Neuron (in vitro differentiated cells): ENCODE results near the gene CCNL1.

Experiments
- H2AFZ ChIP-seq: one replicate; pipeline ENCODE4 v1.6.1; 2013; ENCODE audit warnings: low read depth, mild to moderate bottlenecking, inconsistent platforms, low read length, moderate library complexity
- H3K27me3 ChIP-seq: one replicate; pipeline ENCODE4 v1.6.1; 2013; ENCODE audit warnings: low read length; ENCODE audit not compliant: insufficient read depth
- H3K36me3 ChIP-seq: one replicate; pipeline ENCODE4 v1.6.1; 2013; ENCODE audit warnings: low read length; ENCODE audit not compliant: insufficient read depth
- H3K4me1 ChIP-seq: one replicate; pipeline ENCODE4 v1.6.1; 2013; ENCODE audit warnings: low read length; ENCODE audit not compliant: insufficient read depth
- H3K4me3 ChIP-seq: 2 replicates; pipeline ENCODE4 v1.5.1; 2013; ENCODE audit warnings: mild to moderate bottlenecking, low read length, moderate library complexity
- H3K9me3 ChIP-seq: one replicate; pipeline ENCODE4 v1.6.1; 2013; ENCODE audit warnings: low read length

The CCNL1 gene

DNA sequence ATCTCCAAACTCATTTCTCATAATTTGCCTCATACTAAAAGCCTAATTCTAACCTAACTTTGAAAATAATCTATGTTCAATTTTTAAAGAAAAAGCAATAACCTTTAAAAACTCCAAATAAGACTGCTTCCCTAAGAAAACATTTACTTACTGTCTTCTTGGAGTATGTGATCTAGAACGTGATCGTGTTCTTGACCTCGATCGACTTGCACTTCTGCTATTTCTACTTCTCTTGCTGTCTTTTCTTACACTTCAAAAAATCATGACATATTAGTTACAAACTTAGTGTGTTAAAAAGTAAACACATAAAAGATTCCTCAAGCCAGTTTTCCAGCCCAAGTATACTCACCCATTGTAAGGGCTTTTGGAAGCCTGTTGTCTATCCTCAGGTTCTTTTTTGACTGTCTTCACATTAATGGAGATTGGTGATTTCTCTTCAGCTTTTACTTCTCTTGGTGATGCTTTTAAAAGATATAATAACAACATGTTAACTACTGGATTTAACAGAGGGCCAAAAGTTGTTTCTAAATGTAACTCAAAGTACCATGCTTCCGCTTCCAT lies 10.7 kb downstream of the CCNL1 start:
- peaks cover 98% of the 10 kb centered on the region for H3K36me3 ChIP-seq
- H3K27me3 ChIP-seq, result no peaks in the 10 kb centered on the region
- no peak overlapping the region for H2AFZ ChIP-seq
- H3K4me1 ChIP-seq, result no peaks in the 10 kb centered on the region
- no peak overlapping the region for H3K4me3 ChIP-seq
- H3K9me3 ChIP-seq, result no peaks in the 10 kb centered on the region

DNA sequence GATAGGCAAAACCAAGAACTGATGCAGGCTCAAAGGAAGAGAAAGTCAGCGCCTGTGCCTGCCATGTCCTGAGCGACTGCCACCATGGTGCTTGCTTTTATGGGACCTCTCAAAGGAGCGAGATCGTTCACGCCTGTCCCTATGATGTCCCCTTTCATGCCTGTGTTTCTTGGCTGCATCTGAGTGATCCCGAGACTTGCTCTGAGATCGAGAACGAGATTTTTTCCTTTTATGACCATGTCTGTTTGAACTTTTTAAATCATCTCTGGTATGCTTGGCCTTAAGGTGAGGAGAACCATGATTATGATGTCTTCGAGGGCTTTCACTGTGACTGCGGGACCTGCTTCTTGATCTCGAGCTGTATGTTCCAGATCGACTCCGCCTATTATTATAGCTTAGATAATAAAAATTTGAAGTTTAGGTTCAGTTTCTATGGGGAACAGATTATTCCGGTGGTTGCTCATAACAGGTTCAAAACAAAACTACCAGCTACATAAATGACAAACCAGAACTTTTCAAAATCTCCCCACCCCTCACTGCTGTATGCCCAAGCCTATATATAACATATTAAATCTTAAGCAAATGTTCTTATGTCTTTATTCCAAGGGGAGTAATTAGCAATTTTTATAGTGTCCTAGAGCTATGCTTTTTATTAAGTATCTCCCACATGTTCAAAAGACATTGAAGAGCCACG lies 11.6 kb downstream of the CCNL1 start:
- Histone ChIP-seq H3K27me3 (no peaks in the 10 kb centered on the region), H3K4me1 (no peaks in the 10 kb centered on the region), H2AFZ (no peak overlapping the region), H3K9me3 (no peaks in the 10 kb centered on the region), H3K36me3 (peaks cover 98% of the 10 kb centered on the region), H3K4me3 (no peak overlapping the region)

DNA sequence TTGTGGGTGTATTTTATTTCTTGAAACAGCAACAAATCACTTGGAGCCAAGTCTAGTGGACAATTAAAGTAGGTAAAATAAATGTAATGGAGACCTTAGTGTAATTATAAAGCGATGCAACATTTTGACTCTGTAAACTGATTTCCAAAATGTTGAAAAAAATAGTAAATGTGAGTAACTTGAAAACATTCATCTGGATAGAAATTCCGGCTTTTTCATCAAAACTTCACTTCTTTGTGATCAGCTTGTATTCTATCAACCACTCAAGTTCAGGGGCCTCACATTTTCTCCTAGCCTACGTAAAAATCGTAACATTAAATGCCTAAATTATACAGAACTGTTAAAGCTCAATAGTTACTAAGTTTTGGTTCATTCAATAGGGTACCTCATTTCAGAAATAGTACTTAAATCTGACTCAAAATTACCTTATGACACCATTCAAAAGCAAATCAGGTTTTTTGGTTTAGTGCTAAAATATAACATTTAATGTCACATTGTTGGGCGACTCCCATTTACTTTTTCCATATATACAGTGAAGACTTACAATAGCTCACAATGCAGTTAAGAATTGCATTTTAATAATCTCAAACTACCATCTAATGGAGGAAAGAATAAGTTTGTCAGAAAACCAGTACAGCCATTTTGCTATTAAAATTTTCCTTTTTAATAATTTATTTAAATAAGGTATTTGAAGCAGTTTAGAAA lies 12.7 kb downstream of the CCNL1 start:
- Histone ChIP-seq H2AFZ (no peak overlapping the region), H3K4me1 (no peaks in the 10 kb centered on the region), H3K36me3 (peaks cover 94% of the 10 kb centered on the region), H3K27me3 (no peaks in the 10 kb centered on the region), H3K4me3 (no peak overlapping the region), H3K9me3 (no peaks in the 10 kb centered on the region)

DNA sequence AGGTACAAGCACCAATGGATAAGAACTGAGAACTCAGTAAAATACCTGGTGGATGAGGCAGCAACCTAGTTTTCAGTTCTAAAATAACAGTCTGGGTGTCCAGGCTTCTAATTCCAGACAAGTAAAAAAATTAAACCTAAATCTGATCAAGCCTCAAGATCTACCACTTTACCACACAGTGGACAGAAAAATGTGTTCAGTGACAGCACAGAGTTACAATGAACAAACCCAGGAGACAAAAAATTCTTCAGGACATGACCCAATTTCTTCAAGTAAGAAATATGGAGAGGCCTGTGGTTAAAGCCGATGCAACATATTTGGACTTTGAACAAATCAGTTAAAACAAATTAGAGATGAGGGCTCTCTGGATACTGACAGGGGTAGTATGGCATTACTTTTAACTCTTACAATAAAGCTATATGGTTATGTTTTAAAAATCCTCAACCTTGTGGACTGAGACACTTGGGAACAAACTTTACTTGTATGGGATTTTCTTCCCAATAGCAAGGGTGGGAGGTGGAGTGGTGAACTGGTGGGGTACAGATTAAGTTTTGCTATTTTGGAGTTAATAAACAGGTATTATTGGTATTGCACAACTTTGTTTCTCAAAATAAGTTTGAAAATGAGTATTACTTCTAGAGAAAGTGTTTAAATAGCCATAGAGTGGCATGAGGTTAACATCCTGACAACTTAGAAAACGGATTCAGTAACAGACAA lies 14.2 kb downstream of the CCNL1 start:
- H3K9me3 ChIP-seq, result no peaks in the 10 kb centered on the region
- H3K36me3 ChIP-seq, result peaks cover 82% of the 10 kb centered on the region
- no peaks in the 10 kb centered on the region for H3K4me1 ChIP-seq
- H3K4me3 ChIP-seq, result no peak overlapping the region
- H3K27me3 ChIP-seq, result no peaks in the 10 kb centered on the region
- no peak overlapping the region for H2AFZ ChIP-seq

DNA sequence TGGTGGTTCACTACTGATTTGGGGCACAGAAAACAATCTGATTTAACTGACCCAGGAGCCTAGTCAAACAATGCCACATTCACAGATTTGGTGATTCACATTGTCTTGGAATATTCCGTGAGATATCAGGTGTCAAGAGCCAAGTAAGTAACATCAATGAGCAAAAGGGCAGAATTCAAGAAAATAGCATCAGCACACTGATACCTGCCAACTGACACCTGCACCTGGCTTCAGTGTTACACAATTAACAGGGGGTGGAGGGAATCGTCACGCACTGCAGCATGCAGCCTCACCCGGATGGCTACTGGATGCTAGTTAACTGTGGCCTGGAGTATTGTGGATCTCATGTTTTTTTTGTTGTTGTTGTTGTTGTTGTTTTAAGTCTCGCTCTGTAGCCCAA lies 17.6 kb downstream of the CCNL1 start:
- Histone ChIP-seq H2AFZ (no peak overlapping the region), H3K27me3 (no peaks in the 10 kb centered on the region), H3K4me3 (no peak overlapping the region), H3K4me1 (no peaks in the 10 kb centered on the region), H3K9me3 (peaks cover 2% of the 10 kb centered on the region), H3K36me3 (peaks cover 52% of the 10 kb centered on the region)

DNA sequence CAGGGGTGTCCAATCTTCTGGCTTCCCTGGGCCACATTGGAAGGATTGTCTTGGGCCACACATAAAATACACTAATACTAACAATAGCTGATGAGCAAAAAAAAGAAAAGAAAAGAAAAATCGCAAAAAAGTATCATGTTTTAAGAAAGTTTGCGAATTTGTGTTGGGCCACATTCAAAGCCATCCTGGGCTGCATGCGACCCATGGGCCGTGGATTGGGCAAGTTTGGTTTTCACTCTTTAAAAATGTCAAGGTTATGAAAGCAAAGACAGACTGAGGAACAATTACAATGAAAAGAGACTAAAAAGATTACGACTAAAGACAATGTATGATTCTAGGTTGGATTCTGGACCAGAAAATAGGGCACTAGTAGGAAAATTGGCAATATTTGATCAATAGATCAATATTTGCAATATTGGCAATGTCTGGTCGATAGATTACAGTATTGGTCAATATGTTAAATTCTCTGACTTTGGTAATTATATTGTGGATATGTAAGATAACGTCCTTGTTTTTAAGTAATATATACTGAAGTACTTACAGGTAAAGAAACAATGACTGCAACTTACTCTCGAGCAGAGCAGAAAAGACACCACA lies 19.9 kb downstream of the CCNL1 start:
- Histone ChIP-seq H3K36me3 (peaks cover 30% of the 10 kb centered on the region), H3K4me3 (no peak overlapping the region), H2AFZ (no peak overlapping the region), H3K9me3 (peaks cover 2% of the 10 kb centered on the region), H3K27me3 (no peaks in the 10 kb centered on the region), H3K4me1 (peaks cover 3% of the 10 kb centered on the region)

DNA sequence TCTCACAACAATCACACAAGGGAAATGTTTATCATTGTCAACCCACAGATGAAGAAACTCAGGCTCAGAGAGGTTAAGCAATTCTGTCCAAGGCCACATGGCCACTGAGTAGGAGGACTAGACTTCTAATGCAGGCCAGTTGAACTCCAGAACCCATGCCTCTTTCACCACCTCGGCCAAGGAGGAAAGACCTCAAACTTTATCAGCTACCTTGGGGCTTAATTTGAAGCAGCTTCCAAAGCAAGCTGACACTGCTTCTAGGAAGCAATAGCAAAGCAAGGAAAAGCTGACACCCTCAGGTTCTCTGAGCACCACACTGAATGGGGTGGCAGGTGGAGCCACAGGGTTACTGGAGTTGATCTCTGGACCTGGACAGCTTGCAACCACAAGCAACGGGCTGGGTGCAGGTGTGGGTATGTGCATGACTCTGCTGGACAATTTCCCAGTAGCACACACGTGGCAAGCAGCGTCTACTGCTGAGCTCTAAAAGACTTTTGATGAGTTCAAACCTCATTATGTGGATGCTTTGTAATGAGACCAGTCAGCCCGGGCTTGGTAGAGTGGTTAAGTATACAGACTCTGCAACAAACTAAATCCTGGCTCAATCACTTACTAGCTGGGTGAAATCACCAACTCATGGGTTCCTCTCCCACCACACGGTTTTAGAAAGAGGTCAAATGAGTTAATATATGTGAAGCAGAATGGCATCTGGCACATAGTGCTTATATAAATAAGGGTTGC lies 23.1 kb downstream of the CCNL1 start:
- H3K36me3 ChIP-seq, result peaks cover 4% of the 10 kb centered on the region
- H3K27me3 ChIP-seq, result no peaks in the 10 kb centered on the region
- H3K9me3 ChIP-seq, result peaks cover 2% of the 10 kb centered on the region
- H2AFZ ChIP-seq, result no peak overlapping the region
- H3K4me3 ChIP-seq, result no peak overlapping the region
- H3K4me1 ChIP-seq, result peaks cover 8% of the 10 kb centered on the region

DNA sequence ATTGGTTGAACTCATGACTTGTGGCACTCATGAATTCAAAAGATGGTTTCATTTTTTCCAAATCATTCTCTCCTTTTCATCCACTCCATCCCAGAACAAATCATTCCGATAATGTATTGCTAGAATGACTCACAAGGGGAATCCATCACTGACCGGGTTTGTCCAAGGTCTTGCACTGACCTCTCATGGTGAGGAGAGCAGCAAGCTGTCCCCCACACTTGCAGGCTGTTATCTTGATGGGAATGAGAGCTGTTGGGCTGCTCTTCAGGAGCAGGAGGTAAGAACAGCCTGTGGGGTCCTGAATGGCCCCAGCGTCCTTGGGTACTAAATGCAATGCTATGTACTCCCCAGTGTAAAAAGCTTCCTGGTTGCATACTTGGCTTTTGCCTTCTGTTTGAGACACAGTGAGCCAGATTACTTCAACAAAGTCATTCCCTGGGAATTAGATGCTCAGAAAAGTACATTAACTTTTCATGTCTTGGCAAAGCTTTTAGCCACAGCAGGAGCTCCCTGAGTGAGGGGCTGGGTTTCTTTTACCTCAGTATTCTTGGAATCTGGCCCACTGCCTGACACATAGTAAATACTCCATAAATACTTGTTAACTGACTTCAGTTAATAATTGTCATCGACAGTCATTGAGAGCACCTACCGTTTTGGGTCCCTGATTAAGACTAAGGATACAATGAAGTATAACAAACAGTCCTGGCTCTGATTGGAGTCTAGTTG lies 24.1 kb downstream of the CCNL1 start:
- no peak overlapping the region for H2AFZ ChIP-seq
- no peaks in the 10 kb centered on the region for H3K27me3 ChIP-seq
- H3K9me3 ChIP-seq, result peaks cover 2% of the 10 kb centered on the region
- H3K4me1 ChIP-seq, result peaks cover 8% of the 10 kb centered on the region
- H3K4me3 ChIP-seq, result no peak overlapping the region
- peaks cover 4% of the 10 kb centered on the region for H3K36me3 ChIP-seq

DNA sequence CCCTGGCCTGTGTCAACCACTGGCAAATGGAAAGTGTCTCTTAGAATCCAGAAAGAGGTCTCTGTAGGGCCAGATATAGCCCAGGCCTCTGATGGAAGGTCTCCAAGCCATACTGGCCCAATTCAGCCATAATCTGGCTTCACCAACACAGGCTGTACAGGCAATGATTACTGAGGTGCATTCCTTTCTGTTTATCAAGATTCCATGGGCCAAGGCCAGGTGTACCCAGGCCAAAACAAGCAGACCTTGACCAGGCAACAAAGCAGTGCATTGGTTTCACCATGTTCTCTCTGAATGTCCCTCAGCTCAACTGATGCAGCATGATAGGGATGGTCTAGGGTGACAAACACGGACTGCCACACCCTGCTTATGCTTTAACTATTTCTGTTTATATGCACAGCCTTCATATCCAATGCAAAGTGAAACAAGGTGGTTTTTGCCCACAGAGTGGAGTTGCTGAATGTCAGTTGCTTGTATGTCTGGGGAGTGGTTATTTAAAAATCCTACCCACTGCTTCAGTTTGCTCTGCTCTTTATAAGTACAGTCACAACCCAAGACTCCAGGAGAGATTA lies 25.2 kb downstream of the CCNL1 start:
- Histone ChIP-seq H3K9me3 (peaks cover 2% of the 10 kb centered on the region), H3K27me3 (no peaks in the 10 kb centered on the region), H3K36me3 (peaks cover 4% of the 10 kb centered on the region), H3K4me3 (no peak overlapping the region), H2AFZ (no peak overlapping the region), H3K4me1 (peaks cover 17% of the 10 kb centered on the region)

DNA sequence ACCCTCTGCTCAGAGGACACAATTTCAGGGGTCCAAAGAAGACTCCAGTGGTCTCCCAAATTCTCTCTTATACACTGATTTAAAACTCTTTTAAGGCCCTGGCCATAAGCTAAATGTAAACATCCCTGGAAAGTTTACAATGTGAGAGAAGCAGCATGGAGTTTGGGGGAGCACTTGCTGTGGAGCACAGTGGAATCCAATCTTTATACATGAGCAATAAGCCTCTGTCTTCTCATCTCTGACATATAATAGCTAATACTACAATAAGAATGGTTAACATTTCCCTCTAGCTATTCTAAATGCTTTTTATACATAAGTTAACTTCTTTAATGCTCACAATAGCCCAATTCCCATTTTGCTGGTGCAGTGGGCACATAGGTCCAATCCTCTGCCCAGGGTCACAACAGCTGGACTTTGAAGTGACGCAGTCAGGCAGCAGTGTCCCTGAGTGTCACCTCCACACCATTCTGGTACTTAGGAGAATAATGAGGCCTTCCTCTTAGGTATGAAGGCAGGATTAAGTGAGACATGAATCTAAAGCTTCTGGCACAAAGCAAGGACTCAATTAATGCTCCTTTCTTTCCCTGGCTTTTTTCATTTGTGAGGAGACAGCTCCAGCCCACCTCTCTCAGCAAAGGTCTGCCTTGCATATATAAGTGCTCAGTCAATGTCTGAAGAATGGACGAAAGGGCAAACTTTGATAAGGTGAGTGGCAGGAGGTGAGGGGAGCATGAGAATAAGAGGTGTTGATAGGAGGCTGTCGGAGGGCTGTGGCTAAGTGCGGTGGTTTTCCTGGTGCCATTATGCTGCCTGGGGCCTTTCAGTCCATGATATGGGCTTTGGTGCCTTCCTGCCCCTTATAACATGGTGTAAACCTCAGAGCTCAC lies 26.3 kb downstream of the CCNL1 start:
- no peak overlapping the region for H3K4me3 ChIP-seq
- peaks cover 4% of the 10 kb centered on the region for H3K36me3 ChIP-seq
- H3K9me3 ChIP-seq, result peaks cover 2% of the 10 kb centered on the region
- peaks cover 17% of the 10 kb centered on the region for H3K4me1 ChIP-seq
- no peaks in the 10 kb centered on the region for H3K27me3 ChIP-seq
- H2AFZ ChIP-seq, result no peak overlapping the region

DNA sequence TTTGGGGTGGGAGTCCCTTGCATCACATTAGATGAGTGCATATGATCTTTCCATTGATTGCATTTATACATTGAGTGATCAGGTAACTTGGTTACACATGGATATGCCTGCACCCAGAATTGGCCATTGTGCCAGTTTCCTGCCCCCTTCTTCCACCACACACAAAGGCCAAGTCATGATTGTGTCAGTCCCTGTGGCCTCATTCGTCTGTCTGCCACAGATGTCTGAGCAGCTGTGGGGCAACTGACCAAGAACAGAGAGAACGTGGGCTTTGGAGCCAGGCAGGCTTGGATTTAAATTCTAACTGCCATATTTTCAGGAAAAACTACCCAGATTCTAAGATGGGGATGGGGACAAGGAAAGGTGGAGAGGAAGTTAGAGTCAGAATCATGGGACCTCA lies 27.0 kb downstream of the CCNL1 start:
- Histone ChIP-seq H3K4me3 (no peak overlapping the region), H3K4me1 (peaks cover 17% of the 10 kb centered on the region), H3K36me3 (peaks cover under 1% of the 10 kb centered on the region), H3K27me3 (no peaks in the 10 kb centered on the region), H2AFZ (no peak overlapping the region), H3K9me3 (peaks cover under 1% of the 10 kb centered on the region)
